OCI-LY7 (cell line): ENCODE data around the gene ZNF593.

Experiments
- CTCF ChIP-seq: fragments of 200-600 bp; sonication (generic); conservative IDR thresholded peaks from 2 replicates; pipeline ENCODE4 v1.5.1; 2014; ENCODE audit warnings: mild to moderate bottlenecking, antibody characterized with exemption, low read length, moderate library complexity, mixed read lengths
- EZH2phosphoT487 ChIP-seq: fragments of 200-600 bp; sonication (generic); IDR thresholded peaks from 2 replicates; pipeline ENCODE4 v1.6.1; 2018; ENCODE audit warnings: low read depth, borderline replicate concordance, mild to moderate bottlenecking, mixed run types, antibody characterized with exemption, low read length, moderate library complexity, mixed read lengths

- no peak for TF ChIP-seq CTCF
- no peak for TF ChIP-seq EZH2phosphoT487
Measured at GRCh38 chr1:26180010-26180506, 10.3 kb downstream of the ZNF593 start.
